Fibroblast of the aortic adventitia (primary cell): Measurements from ENCODE around the gene SRSF8. TPM values are rescaled to one million over a fixed set of nuclear protein-coding genes. Genes with fewer than 3 reads are reported as not detected.

Experiments
- DNase-seq: peaks from one replicate; pipeline ENCODE4 v3.0.0-alpha.2; 2010; ENCODE audit warnings: low read depth
- H3K4me3 ChIP-seq: 2 replicates; pipeline ENCODE4 v1.5.1; 2011; ENCODE audit warnings: low read depth, mild to moderate bottlenecking, control low read depth, low read length, moderate library complexity
- CTCF ChIP-seq: IDR thresholded peaks from 2 replicates; pipeline ENCODE4 v1.5.1; 2011; ENCODE audit warnings: mild to moderate bottlenecking, low read length, control low read depth, inconsistent platforms; ENCODE audit not compliant: insufficient read depth
- total RNA-seq: library from RNA; depleted of rRNA; stranded (reverse); fragments of >200 nt; gene quantifications from 2 replicates; pipeline ENCODE4 v1.2.3, GENCODE V29; 2012; ENCODE audit warnings: low replicate concordance

Gene SRSF8
- total RNA-seq, 1 donor = 23.9 TPM

GRCh38 chr11:95067841-95068219 is 1.1 kb downstream of the SRSF8 start:
- H3K4me3 ChIP-seq = peak overlapping the region; percentile 89
- TF ChIP-seq CTCF = no peak
- DNase-seq = no peak

- TF ChIP-seq CTCF = no peak
- peak overlapping the region; percentile 89 for H3K4me3 ChIP-seq
- DNase-seq = peak; percentile 95
These were observed 1.8 kb downstream of the SRSF8 start for GRCh38 chr11:95068549-95068948.

- H3K4me3 ChIP-seq = no peak overlapping the region
- no peak for TF ChIP-seq CTCF
- no peak for DNase-seq
These were observed 3.8 kb downstream of the SRSF8 start for GRCh38 chr11:95070471-95070870.

GRCh38 chr11:95072948-95073347 is 6.2 kb downstream of the SRSF8 start:
- no peak for DNase-seq
- TF ChIP-seq CTCF = no peak

GRCh38 chr11:95074792-95075563 is 8.3 kb downstream of the SRSF8 start:
- DNase-seq = no peak
- no peak overlapping the region for H3K4me3 ChIP-seq
- no peak for TF ChIP-seq CTCF

More at GRCh38 chr11:95072948-95073347, 6.2 kb downstream of the SRSF8 start:
- H3K4me3 ChIP-seq = no peak overlapping the region

GRCh38 chr11:95076416-95076815 is 9.7 kb downstream of the SRSF8 start:
- peak; percentile 87 for DNase-seq
- no peak for TF ChIP-seq CTCF
- H3K4me3 ChIP-seq = no peak overlapping the region

GRCh38 chr11:95076981-95077380 is 10.3 kb downstream of the SRSF8 start:
- TF ChIP-seq CTCF = no peak
- DNase-seq = no peak
- no peak overlapping the region for H3K4me3 ChIP-seq
